Peyer's patch (tissue), 4 donors: ENCODE data around the gene NFATC3. TPM values are rescaled to one million over a fixed set of nuclear protein-coding genes. Genes with fewer than 3 reads are reported as not detected.

ENCODE experiments used
- DNase-seq, 3 donors: peaks; one replicate each; pipeline ENCODE4 v3.0.0-alpha.2; 2017 to 2019
- H3K27ac ChIP-seq, 4 donors: fragments of 200-600 bp; sonication (generic); one replicate each; pipeline ENCODE4 v1.5.1; 2016 to 2019
- H3K27me3 ChIP-seq, 2 donors: fragments of 200-600 bp; sonication (generic); one replicate each; pipeline ENCODE4 v1.5.1; 2019
- H3K36me3 ChIP-seq, 3 donors: fragments of 200-600 bp; sonication (generic); one replicate each; pipeline ENCODE4 v1.5.1; 2016 to 2019
- H3K4me1 ChIP-seq, 4 donors: fragments of 200-600 bp; sonication (generic); one replicate each; pipeline ENCODE4 v1.5.1; 2016 to 2019
- H3K4me3 ChIP-seq, 4 donors: fragments of 200-600 bp; sonication (generic); 1 replicate in 3 of 4; 2 replicates in 1 of 4; pipeline ENCODE4 v1.5.1; 2016 to 2019; ENCODE audit warnings: mild to moderate bottlenecking in 1 of 4
- H3K9me3 ChIP-seq, 4 donors: fragments of 200-600 bp; sonication (generic); one replicate each; pipeline ENCODE4 v1.5.1; 2016 to 2019; ENCODE audit warnings: mild to moderate bottlenecking in 1 of 4
- CTCF ChIP-seq, 6 experiments: fragments of 450-650 bp in 4 of 6; fragments of 200-600 bp in 2 of 6; sonication (generic) in 1 of 6; IDR thresholded peaks; one replicate each; pipeline ENCODE4 v1.5.1; 2017 to 2019; ENCODE audit warnings: antibody characterized with exemption in 6 of 6, mild to moderate bottlenecking in 3 of 6, moderate library complexity in 1 of 6
- POLR2A ChIP-seq, 2 donors: fragments of 450-650 bp; IDR thresholded peaks; one replicate each; pipeline ENCODE4 v1.5.1; 2017; ENCODE audit warnings: antibody characterized with exemption in 2 of 2, mild to moderate bottlenecking in 2 of 2, moderate library complexity in 2 of 2
- small RNA-seq, 2 donors: library from RNA; depleted of rRNA; stranded (forward); fragments of <200 nt; gene quantifications; one replicate each; pipeline ENCODE3, GENCODE V24; 2016
- total RNA-seq, 4 donors: library from RNA; depleted of rRNA; stranded (reverse); fragments of >200 nt; gene quantifications; one replicate each; pipeline ENCODE4 v1.1.0, GENCODE V29; 2016

Gene NFATC3
- total RNA-seq, 4 donors from 2014 or later, result 40.5 to 72.0 (median 61.0) TPM

- H3K4me3 ChIP-seq, result no peak overlapping the region
- H3K9me3 ChIP-seq, result no peaks in the 10 kb centered on the region
- H3K27ac ChIP-seq, result peak overlapping the region; percentile 35 to 67 (median 39)
- peaks cover 0 to 16% (median 0%) of the 10 kb centered on the region in 3 donors for H3K36me3 ChIP-seq
- DNase-seq, result peak in 2 of 3 donors; percentile 64 to 74
- TF ChIP-seq POLR2A (IDR thresholded peaks at IDR 0.05), result no peak
- no peak for TF ChIP-seq CTCF (IDR thresholded peaks at IDR 0.05)
- H3K27me3 ChIP-seq, result no peaks in the 10 kb centered on the region
- H3K4me1 ChIP-seq, result peaks cover 0 to 26% (median 10%) of the 10 kb centered on the region in 4 donors
Observed at GRCh38 chr16:68275611-68276191, 190.5 kb downstream of the NFATC3 start.

GRCh38 chr16:68276223-68276622 is 191.1 kb downstream of the NFATC3 start:
- TF ChIP-seq CTCF (IDR thresholded peaks at IDR 0.05) (no peak), POLR2A (IDR thresholded peaks at IDR 0.05) (no peak)
- no peak overlapping the region for H3K4me3 ChIP-seq
- peaks cover 0 to 16% (median 0%) of the 10 kb centered on the region in 3 donors for H3K36me3 ChIP-seq
- no peaks in the 10 kb centered on the region for H3K27me3 ChIP-seq
- peak overlapping the region; percentile 28 to 67 (median 36) for H3K27ac ChIP-seq
- no peak for DNase-seq
- H3K9me3 ChIP-seq, result no peaks in the 10 kb centered on the region
- H3K4me1 ChIP-seq, result peaks cover 0 to 26% (median 10%) of the 10 kb centered on the region in 4 donors

Small RNA genes lying within 50 kb of the gene (small RNA-seq; reads per million reads assigned to genes)
- gene RF00019, result 0 reads per million in 2 donors
- 0 reads per million in 2 donors for gene RF00554

Other genes with a start within 250 kb of the NFATC3 start
- 10 to 100 TPM; 23.9 to 38.2 (median 31.7) TPM for gene THAP11, start 243.1 kb upstream of the NFATC3 start, total RNA-seq
- gene NUTF2, start 238.4 kb upstream of the NFATC3 start, total RNA-seq, result 10 to 100 TPM; 55.5 to 82.5 (median 69.1) TPM
- gene CENPT, start 237.7 kb upstream of the NFATC3 start, total RNA-seq, result 100 to 1,000 TPM in 2 of 4 donors, 10 to 100 TPM in 2; 64.8 to 138 (median 94.6) TPM
- gene EDC4, start 212.3 kb upstream of the NFATC3 start, total RNA-seq, result 100 to 1,000 TPM in 2 of 4 donors, 10 to 100 TPM in 2; 94.2 to 154 (median 114) TPM
- 10 to 100 TPM in 1 of 4 donors, not detected in 3; 10.0 TPM for gene NRN1L, start 200.5 kb upstream of the NFATC3 start, total RNA-seq
- 10 to 100 TPM; 26.4 to 60.2 (median 35.5) TPM for gene PSKH1, start 192.1 kb upstream of the NFATC3 start, total RNA-seq
- gene CTRL, start 153.5 kb upstream of the NFATC3 start, total RNA-seq, result 1 to 10 TPM; 2.4 to 5.3 (median 3.8) TPM
- 100 to 1,000 TPM in 1 of 4 donors, 10 to 100 TPM in 3; 62.0 to 106 (median 79.9) TPM for gene PSMB10, start 148.5 kb upstream of the NFATC3 start, total RNA-seq
- gene LCAT, start 141.2 kb upstream of the NFATC3 start, total RNA-seq, result 10 to 100 TPM in 1 of 4 donors, 1 to 10 TPM in 3; 3.6 to 19.0 (median 4.6) TPM
- gene SLC12A4, start 116.7 kb upstream of the NFATC3 start, total RNA-seq, result 10 to 100 TPM; 10.7 to 83.3 (median 33.6) TPM
- not detected for gene DPEP3, start 104.9 kb upstream of the NFATC3 start, total RNA-seq
- gene DPEP2, start 85.9 kb upstream of the NFATC3 start, total RNA-seq, result 10 to 100 TPM in 2 of 4 donors, 1 to 10 TPM in 2; 1.1 to 12.4 (median 6.6) TPM
- gene DPEP2NB, start 69.5 kb upstream of the NFATC3 start, total RNA-seq, result not detected
- gene DDX28, start 62.1 kb upstream of the NFATC3 start, total RNA-seq, result 1 to 10 TPM; 3.4 to 6.7 (median 4.1) TPM
- 10 to 100 TPM; 15.3 to 38.8 (median 21.2) TPM for gene DUS2, start 62.1 kb upstream of the NFATC3 start, total RNA-seq
- gene ESRP2, start 150.8 kb downstream of the NFATC3 start, total RNA-seq, result 10 to 100 TPM; 15.7 to 67.4 (median 40.9) TPM
- 10 to 100 TPM in 3 of 4 donors, 1 to 10 TPM in 1; 8.3 to 27.5 (median 17.6) TPM for gene PLA2G15, start 160.0 kb downstream of the NFATC3 start, total RNA-seq
- gene SLC7A6, start 179.2 kb downstream of the NFATC3 start, total RNA-seq, result 10 to 100 TPM; 19.9 to 83.3 (median 46.4) TPM
- gene SLC7A6OS, start 225.6 kb downstream of the NFATC3 start, total RNA-seq, result 10 to 100 TPM; 11.4 to 26.0 (median 18.3) TPM
- gene PRMT7, start 225.6 kb downstream of the NFATC3 start, total RNA-seq, result 100 to 1,000 TPM in 1 of 4 donors, 10 to 100 TPM in 3; 36.6 to 145 (median 65.0) TPM